ENCODE data around the gene SPATA13. TPM values are rescaled to one million over a fixed set of nuclear protein-coding genes. Genes with fewer than 3 reads are reported as not detected.

SPATA13 gene
- total RNA-seq, 1 experiment from 2014 or later = 14.1 TPM

GRCh38 chr13:24301911-24302310 is 141.4 kb downstream of the SPATA13 start:
- no peak overlapping the region for H3K4ac ChIP-seq (ENCODE audit: low read depth, low read length)
- no peaks in the 10 kb centered on the region for H3K9me3 ChIP-seq (ENCODE audit: control insufficient read depth, low read depth, low read length)
- no peak overlapping the region for H3K9ac ChIP-seq (ENCODE audit: extremely low read depth, insufficient read length, low read length)
- H4K5ac ChIP-seq (ENCODE audit: insufficient read length, low read depth, low read length) = no peak overlapping the region
- no peaks in the 10 kb centered on the region for H3K23me2 ChIP-seq (ENCODE audit: insufficient read length, low read depth, low read length, poor library complexity, severe bottlenecking)
- TF ChIP-seq CTCF (conservative IDR thresholded peaks at IDR 0.05) = no peak
- Mint-ChIP-seq H3K36me3 (ENCODE audit: insufficient read depth in 1 of 3, low read depth in 3 of 3) (peaks cover 15 to 37% (median 24%) of the 10 kb centered on the region in 3 experiments; a peak in 5 of 7 replicates), H3K9me3 (no peaks in the 10 kb centered on the region), H3K27ac (0 out of 7 replicates have a peak overlapping the region, but pooled peaks of 1 of the 3 experiments have one; percentile 28), H3K27me3 (ENCODE audit: low read depth) (no peaks in the 10 kb centered on the region), H3K4me3 (no peak overlapping the region), H3K4me1 (no peaks in the 10 kb centered on the region)
- DNase-seq = no peak
- H2BK120ac ChIP-seq (ENCODE audit: low read depth, low read length, poor library complexity, severe bottlenecking) = no peak overlapping the region
- H3K27me3 ChIP-seq (ENCODE audit: insufficient read depth, low read length) = no peaks in the 10 kb centered on the region
- H3K56ac ChIP-seq (ENCODE audit: insufficient read length, low read depth, low read length) = no peak overlapping the region
- H2AFZ ChIP-seq (ENCODE audit: low read length) = no peak overlapping the region
- H3T11ph ChIP-seq (ENCODE audit: low read length) = no peak overlapping the region
- no peak overlapping the region for H3K27ac ChIP-seq (ENCODE audit: insufficient read length, low read depth, low read length)
- no peak overlapping the region for H3K23ac ChIP-seq (ENCODE audit: insufficient read length, low read depth, low read length)
- no peaks in the 10 kb centered on the region for H4K20me1 ChIP-seq (ENCODE audit: control insufficient read depth, insufficient read depth, insufficient read length)
- no peaks in the 10 kb centered on the region for H3K4me1 ChIP-seq (ENCODE audit: insufficient read depth, low read length)
- H2BK15ac ChIP-seq (ENCODE audit: low read depth, low read length) = no peak overlapping the region
- no peak overlapping the region for H3K14ac ChIP-seq (ENCODE audit: insufficient read depth, low read length)
- H4K8ac ChIP-seq (replicated peaks; ENCODE audit: insufficient read length, low read depth, low read length) = no peak overlapping the region
- H3K79me2 ChIP-seq (ENCODE audit: insufficient read depth, low read length) = no peaks in the 10 kb centered on the region
- no peak overlapping the region for H2AK5ac ChIP-seq (ENCODE audit: insufficient read length, low read length)
- H3K4me2 ChIP-seq (ENCODE audit: insufficient read depth, insufficient read length, low read length) = no peak overlapping the region
- no peak overlapping the region for H3K18ac ChIP-seq (ENCODE audit: insufficient read length, low read depth, low read length)
- no CpG with 5 or more reads among the region's 7 CpGs for WGBS (ENCODE audit: extremely low coverage, insufficient read length, low lambda C conversion rate)
- H2BK12ac ChIP-seq (ENCODE audit: insufficient read length, low read depth, low read length) = no peak overlapping the region
- H2BK20ac ChIP-seq (ENCODE audit: low read depth, low read length, poor library complexity, severe bottlenecking) = no peak overlapping the region
- H4K91ac ChIP-seq (ENCODE audit: insufficient read length, low read depth, low read length) = no peak overlapping the region
- H3K79me1 ChIP-seq (ENCODE audit: insufficient read depth, low read depth, low read length, poor library complexity, severe bottlenecking) = no peaks in the 10 kb centered on the region
- no peak overlapping the region for H2BK5ac ChIP-seq (ENCODE audit: insufficient read length, low read length)

All from H9 (cell line).